Prostate gland (tissue), 2 donors: ENCODE data around the gene EN1.

Experiments
- POLR2A ChIP-seq: fragments of 450-650 bp; IDR thresholded peaks from one replicate; pipeline ENCODE4 v1.6.1; 2016; ENCODE audit warnings: antibody characterized with exemption, mild to moderate bottlenecking
- TF ChIP-seq, protein P1 (sequence below), 4 experiments: fragments of 200-600 bp in 2 of 4; fragments of 450-650 bp in 2 of 4; sonication (generic) in 2 of 4; IDR thresholded peaks; 1 replicate in 3 of 4; 2 replicates in 1 of 4; pipeline ENCODE4 v1.5.1; 2016 to 2019; ENCODE audit warnings: antibody characterized with exemption in 4 of 4, mild to moderate bottlenecking in 2 of 4, moderate library complexity in 2 of 4

DNA sequence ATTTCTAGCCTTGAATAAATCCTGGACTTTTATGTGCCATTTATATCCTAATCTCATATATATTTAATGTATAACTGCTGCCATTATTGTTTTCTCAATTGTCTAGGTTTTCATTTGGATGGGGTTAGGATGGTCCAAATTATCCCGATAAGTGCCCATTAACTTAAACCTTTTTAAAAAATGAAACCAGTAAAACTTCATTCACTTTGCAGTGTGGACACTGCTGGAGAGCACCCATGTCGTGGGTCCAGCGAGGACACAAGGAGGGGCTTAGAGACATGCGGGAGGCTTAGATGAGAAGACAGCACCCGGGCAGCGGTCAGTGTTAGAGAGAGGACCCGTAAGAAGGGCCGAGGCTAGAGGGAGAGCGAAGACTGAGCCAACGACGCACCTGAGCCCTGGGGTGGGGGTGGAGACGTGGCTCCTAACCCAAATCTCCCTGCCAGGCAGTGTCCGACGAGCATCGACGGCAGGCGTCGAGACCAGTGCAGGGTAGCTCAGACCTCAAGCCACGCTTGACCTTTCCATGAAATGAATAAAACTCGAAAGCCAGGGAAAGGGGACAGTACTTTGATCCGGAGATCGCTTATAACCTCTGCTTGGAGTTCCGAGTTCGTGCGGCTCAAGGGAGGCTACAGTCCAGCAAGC is 9.0 kb upstream of the EN1 start:
- TF ChIP-seq, protein P1, sequence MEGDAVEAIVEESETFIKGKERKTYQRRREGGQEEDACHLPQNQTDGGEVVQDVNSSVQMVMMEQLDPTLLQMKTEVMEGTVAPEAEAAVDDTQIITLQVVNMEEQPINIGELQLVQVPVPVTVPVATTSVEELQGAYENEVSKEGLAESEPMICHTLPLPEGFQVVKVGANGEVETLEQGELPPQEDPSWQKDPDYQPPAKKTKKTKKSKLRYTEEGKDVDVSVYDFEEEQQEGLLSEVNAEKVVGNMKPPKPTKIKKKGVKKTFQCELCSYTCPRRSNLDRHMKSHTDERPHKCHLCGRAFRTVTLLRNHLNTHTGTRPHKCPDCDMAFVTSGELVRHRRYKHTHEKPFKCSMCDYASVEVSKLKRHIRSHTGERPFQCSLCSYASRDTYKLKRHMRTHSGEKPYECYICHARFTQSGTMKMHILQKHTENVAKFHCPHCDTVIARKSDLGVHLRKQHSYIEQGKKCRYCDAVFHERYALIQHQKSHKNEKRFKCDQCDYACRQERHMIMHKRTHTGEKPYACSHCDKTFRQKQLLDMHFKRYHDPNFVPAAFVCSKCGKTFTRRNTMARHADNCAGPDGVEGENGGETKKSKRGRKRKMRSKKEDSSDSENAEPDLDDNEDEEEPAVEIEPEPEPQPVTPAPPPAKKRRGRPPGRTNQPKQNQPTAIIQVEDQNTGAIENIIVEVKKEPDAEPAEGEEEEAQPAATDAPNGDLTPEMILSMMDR (IDR thresholded peaks at IDR 0.05): no peak
- no peak for TF ChIP-seq POLR2A
